Mesodermal cell (in vitro differentiated cells): Measurements from ENCODE around the gene SLC27A1.
"Not testable (repeated sequence)": the region's sequence is repeated elsewhere in the genome, so short reads cannot be mapped to it uniquely, and the experiment has no call there.

Experiments
- H3K27ac ChIP-seq: 2 replicates; pipeline ENCODE4 v1.7.0; 2013; ENCODE audit warnings: mild to moderate bottlenecking, low read depth, low read length, moderate library complexity; ENCODE audit not compliant: severe bottlenecking
- H3K36me3 ChIP-seq: 2 replicates; pipeline ENCODE4 v1.7.1; 2013; ENCODE audit warnings: mild to moderate bottlenecking, low read length, moderate library complexity; ENCODE audit not compliant: control insufficient read depth, insufficient read depth
- H3K4me1 ChIP-seq: one replicate; pipeline ENCODE4 v1.7.1; 2013; ENCODE audit warnings: mild to moderate bottlenecking, low read length; ENCODE audit not compliant: insufficient read depth, control insufficient read depth, poor library complexity, severe bottlenecking
- H3K4me3 ChIP-seq: 2 replicates; pipeline ENCODE4 v1.7.0; 2013; ENCODE audit warnings: low read length, control low read depth, mild to moderate bottlenecking; ENCODE audit not compliant: insufficient read depth, poor library complexity, severe bottlenecking; ENCODE audit errors: extremely low read depth
- H3K9me3 ChIP-seq: 2 replicates; pipeline ENCODE4 v1.7.1; 2013; ENCODE audit warnings: mild to moderate bottlenecking, low read length, moderate library complexity; ENCODE audit not compliant: control insufficient read depth
- WGBS, 2 experiments: methylation state at CpG; one replicate each; pipeline ENCODE4 v1.1.5; 2013; ENCODE audit warnings: missing lambda C conversion rate in 2 of 2; ENCODE audit not compliant: insufficient coverage in 2 of 2; 5-methylcytosine and 5-hydroxymethylcytosine counted together

SLC27A1 gene

GRCh38 chr19:17500447-17501198 is 30.3 kb downstream of the SLC27A1 start:
- H3K4me3 ChIP-seq: no peak overlapping the region
- H3K36me3 ChIP-seq: peaks cover 13% of the 10 kb centered on the region
- no peaks in the 10 kb centered on the region for H3K9me3 ChIP-seq
- peaks cover 6% of the 10 kb centered on the region for H3K4me1 ChIP-seq
- 94% methylated on average over 25 of the region's 27 CpGs for WGBS, 2 experiments
- H3K27ac ChIP-seq: peak overlapping the region; percentile 12

DNA sequence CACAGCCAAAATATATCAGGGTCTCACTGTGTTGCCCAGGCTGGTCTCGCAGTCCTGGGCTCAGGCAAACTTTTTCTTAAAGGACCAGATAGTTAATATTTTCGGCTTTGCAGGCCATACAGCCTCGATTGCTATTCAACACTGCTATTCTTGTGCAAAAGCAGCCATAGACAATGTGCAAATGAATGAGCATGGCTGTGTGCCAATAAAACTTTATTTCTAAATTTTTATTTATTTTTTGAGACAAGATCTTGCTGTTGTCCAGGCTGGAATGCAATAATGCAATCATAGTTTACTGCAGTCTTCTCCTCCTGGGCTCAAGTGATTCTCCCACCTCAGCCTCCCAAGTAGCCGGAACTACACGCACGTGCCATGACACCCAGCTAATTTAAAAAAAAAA is 32.9 kb downstream of the SLC27A1 start:
- Histone ChIP-seq H3K27ac (no peak overlapping the region), H3K4me3 (no peak overlapping the region), H3K36me3 (peaks cover 18% of the 10 kb centered on the region), H3K9me3 (no peaks in the 10 kb centered on the region), H3K4me1 (peaks cover 12% of the 10 kb centered on the region)
- 92 to 94% methylated on average over 5 to 6 of the region's 6 CpGs for WGBS, 2 experiments

- H3K27ac ChIP-seq: no peak overlapping the region
- WGBS, 2 experiments: 96 to 97% methylated on average over 2 of the region's 2 CpGs
- H3K4me3 ChIP-seq: no peak overlapping the region
- peaks cover 22% of the 10 kb centered on the region for H3K36me3 ChIP-seq
- H3K9me3 ChIP-seq: no peaks in the 10 kb centered on the region
- H3K4me1 ChIP-seq: peaks cover 12% of the 10 kb centered on the region
Measured at GRCh38 chr19:17504030-17504429, 33.7 kb downstream of the SLC27A1 start.

DNA sequence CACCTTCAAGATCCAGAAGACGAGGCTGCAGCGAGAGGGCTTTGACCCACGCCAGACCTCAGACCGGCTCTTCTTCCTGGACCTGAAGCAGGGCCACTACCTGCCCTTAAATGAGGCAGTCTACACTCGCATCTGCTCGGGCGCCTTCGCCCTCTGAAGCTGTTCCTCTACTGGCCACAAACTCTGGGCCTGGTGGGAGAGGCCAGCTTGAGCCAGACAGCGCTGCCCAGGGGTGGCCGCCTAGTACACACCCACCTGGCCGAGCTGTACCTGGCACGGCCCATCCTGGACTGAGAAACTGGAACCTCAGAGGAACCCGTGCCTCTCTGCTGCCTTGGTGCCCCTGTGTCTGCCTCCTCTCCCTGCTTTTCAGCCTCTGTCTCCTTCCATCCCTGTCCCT is 34.1 kb downstream of the SLC27A1 start:
- Histone ChIP-seq H3K36me3 (peaks cover 25% of the 10 kb centered on the region), H3K9me3 (no peaks in the 10 kb centered on the region), H3K4me1 (peaks cover 12% of the 10 kb centered on the region), H3K27ac (no peak overlapping the region), H3K4me3 (no peak overlapping the region)
- 94 to 96% methylated on average over 13 of the region's 13 CpGs for WGBS, 2 experiments

GRCh38 chr19:17505223-17505622 is 34.9 kb downstream of the SLC27A1 start:
- Histone ChIP-seq H3K9me3 (no peaks in the 10 kb centered on the region), H3K4me1 (peaks cover 7% of the 10 kb centered on the region), H3K4me3 (no peak overlapping the region), H3K36me3 (peaks cover 23% of the 10 kb centered on the region), H3K27ac (no peak overlapping the region)
- 82 to 87% methylated on average over 10 of the region's 10 CpGs for WGBS, 2 experiments

DNA sequence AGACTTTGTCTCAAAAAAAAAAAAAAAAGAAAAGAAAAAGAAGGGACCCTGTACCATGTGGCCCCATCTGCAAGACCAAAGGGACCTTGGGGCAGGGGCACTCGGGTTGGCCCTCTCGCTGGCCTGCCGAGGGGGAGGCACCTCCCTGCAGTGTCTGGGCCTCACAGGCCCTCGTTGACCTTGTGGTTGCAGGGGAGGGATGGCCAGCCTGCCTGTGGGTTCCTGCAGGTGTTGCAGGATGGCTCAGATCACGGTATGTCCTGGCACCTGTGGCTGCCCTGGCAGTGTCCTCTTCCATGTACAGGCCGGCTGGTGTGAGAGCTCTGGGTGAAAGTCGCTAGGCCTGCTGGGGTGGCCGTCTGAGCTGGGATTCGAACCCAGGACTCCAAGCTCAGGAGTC is 36.4 kb downstream of the SLC27A1 start:
- Histone ChIP-seq H3K36me3 (peaks cover 12% of the 10 kb centered on the region), H3K27ac (no peak overlapping the region), H3K4me1 (peaks cover 6% of the 10 kb centered on the region), H3K9me3 (no peaks in the 10 kb centered on the region), H3K4me3 (no peak overlapping the region)
- 89 to 90% methylated on average over 8 to 9 of the region's 9 CpGs for WGBS, 2 experiments

GRCh38 chr19:17508558-17508933 is 38.2 kb downstream of the SLC27A1 start:
- peaks cover 18% of the 10 kb centered on the region for H3K36me3 ChIP-seq
- 93 to 100% methylated on average over 3 of the region's 3 CpGs for WGBS, 2 experiments
- H3K4me3 ChIP-seq, H3K9me3 ChIP-seq, H3K4me1 ChIP-seq: not testable (repeated sequence)
- H3K27ac ChIP-seq: peak overlapping the region; percentile 97

- Histone ChIP-seq H3K9me3 (no peaks in the 10 kb centered on the region), H3K36me3 (peaks cover 22% of the 10 kb centered on the region), H3K4me1 (peaks cover 6% of the 10 kb centered on the region), H3K27ac (peak overlapping the region; percentile 94), H3K4me3 (peak overlapping the region; percentile 76)
- WGBS, 2 experiments: 78 to 87% methylated on average over 6 to 10 of the region's 13 CpGs
Measured at GRCh38 chr19:17510220-17510993, 40.1 kb downstream of the SLC27A1 start.

GRCh38 chr19:17511724-17512573 is 41.6 kb downstream of the SLC27A1 start:
- H3K27ac ChIP-seq: peak overlapping the region; percentile 94
- peaks cover 5% of the 10 kb centered on the region for H3K9me3 ChIP-seq
- H3K4me1 ChIP-seq: peaks cover 6% of the 10 kb centered on the region
- WGBS, 2 experiments: 3 to 4% methylated on average over 72 to 78 of the region's 82 CpGs
- H3K36me3 ChIP-seq: peaks cover 37% of the 10 kb centered on the region
- peak overlapping the region; percentile 76 for H3K4me3 ChIP-seq

DNA sequence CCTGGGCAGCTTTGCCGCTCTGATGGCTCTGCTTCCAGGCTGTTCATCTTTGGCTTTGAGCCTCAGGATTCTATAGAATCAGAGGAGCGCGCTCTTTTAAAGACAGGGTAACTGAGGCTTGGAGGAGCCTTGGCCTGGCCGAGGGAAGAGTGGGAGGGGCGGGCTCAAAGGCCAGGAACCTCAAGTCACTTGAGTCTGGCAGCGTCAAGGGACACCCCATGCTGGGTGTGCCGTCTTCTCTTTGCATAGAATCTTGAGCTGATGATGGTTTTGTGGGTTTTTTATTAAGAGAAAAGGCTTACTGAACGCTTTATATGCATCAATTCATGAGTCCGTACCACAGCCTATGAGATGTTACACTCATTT is 42.2 kb downstream of the SLC27A1 start:
- Histone ChIP-seq H3K4me3 (peak overlapping the region; percentile 76), H3K27ac (peak overlapping the region; percentile 94), H3K4me1 (peaks cover 6% of the 10 kb centered on the region), H3K9me3 (peaks cover 11% of the 10 kb centered on the region), H3K36me3 (peaks cover 40% of the 10 kb centered on the region)
- 78 to 82% methylated on average over 6 to 9 of the region's 9 CpGs for WGBS, 2 experiments
